ENCODE measurements around the gene TXNRD1. TPM values are rescaled to one million over a fixed set of nuclear protein-coding genes. Genes with fewer than 3 reads are reported as not detected.
"Not testable (repeated sequence)": the region's sequence is repeated elsewhere in the genome, so short reads cannot be mapped to it uniquely, and the experiment has no call there.

TXNRD1 gene
- total RNA-seq, 3 donors from 2014 or later, result 76.0 to 117 (median 77.5) TPM

DNA sequence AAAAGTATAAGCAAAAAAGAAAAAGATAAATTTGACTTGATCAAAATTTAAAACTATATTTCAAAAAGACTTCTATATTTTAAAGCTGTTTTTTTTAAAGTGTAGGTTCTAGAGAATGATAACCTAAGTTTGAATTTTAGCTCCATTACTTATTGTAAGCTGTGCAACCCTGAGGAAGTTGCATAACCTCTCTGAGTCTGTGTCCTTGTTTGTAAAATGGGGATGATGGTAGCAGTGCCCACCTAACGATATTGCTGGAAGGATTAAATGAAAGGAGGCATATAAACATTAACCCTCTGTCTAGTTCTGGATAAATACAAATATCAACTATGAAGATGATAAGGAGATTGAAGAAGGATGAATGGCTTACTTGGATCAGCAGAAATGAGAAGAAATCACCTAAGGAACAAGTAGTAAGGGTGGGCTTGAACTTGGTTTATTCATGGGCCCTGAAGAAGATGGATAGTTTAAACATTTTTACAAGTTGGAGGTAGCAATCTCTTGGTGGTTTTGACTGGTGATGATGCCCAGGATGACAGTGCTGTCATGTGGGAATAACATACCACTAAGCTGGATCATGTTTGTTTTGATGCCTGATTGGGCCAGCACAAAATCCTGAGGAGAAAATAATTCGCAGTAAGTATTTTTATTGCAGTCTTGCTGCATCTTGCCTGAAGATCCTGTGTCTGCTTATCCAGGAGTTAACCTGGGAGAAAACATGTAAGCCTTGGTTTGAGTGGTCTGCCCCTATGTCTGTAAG lies 35.0 kb downstream of the TXNRD1 start:
- intact Hi-C loops (cut with DNase I, micrococcal nuclease), result no loop called here
- Histone ChIP-seq H3K9me3 (no peaks in the 10 kb centered on the region), H3K36me3 (ENCODE audit: low read depth) (no peaks in the 10 kb centered on the region), H3K4me1 (ENCODE audit: low read depth) (no peaks in the 10 kb centered on the region), H3K4me3 (no peak overlapping the region)
- no peak for TF ChIP-seq CTCF (IDR thresholded peaks at IDR 0.05)
- ATAC-seq, result no peak
- DNase-seq, result no peak

DNA sequence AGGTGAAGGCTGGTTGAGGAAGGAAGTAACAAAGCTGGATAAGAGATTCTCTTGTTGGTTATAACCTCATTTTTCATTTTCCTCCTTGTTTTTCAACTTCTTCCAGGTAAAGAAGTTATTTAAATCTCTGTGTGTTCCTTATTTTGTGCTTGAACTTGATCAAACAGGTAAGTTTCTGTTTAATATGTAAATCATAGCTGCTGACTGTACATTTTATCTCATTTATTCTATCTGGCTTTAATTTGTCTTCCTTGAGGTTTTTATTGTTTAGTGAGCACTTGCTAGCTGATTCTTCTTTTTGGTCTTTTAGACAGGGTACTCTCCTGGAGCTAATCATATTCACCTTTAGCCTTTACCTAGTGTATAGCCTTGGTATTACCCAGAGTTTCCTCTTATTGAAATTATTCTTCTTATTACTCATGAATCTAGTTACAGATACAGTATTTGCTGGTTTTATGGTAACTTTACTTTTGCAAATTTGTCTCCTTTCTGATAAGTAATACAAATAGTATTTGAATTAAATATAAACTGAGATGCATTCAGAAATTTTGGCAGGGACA lies 42.4 kb downstream of the TXNRD1 start:
- intact Hi-C loops (cut with DNase I, micrococcal nuclease), result no loop called here
- ATAC-seq (no peak), DNase-seq (no peak)
- H3K4me3 ChIP-seq, result no peak overlapping the region
- no peaks in the 10 kb centered on the region for H3K4me1 ChIP-seq (ENCODE audit: low read depth)
- H3K36me3 ChIP-seq (ENCODE audit: low read depth), result no peaks in the 10 kb centered on the region
- no peaks in the 10 kb centered on the region for H3K9me3 ChIP-seq
- TF ChIP-seq CTCF (IDR thresholded peaks at IDR 0.05), result no peak

GRCh38 chr12:104258476-104259067 lies 43.0 kb downstream of the TXNRD1 start:
- Histone ChIP-seq H3K36me3 (ENCODE audit: low read depth) (no peaks in the 10 kb centered on the region), H3K4me1 (ENCODE audit: low read depth) (no peaks in the 10 kb centered on the region), H3K4me3 (no peak overlapping the region), H3K9me3 (no peaks in the 10 kb centered on the region)
- no peak for ATAC-seq
- no peak for TF ChIP-seq CTCF (IDR thresholded peaks at IDR 0.05)
- intact Hi-C loops (cut with DNase I, micrococcal nuclease), result no loop called here
- no peak for DNase-seq

- no peak for DNase-seq
- Histone ChIP-seq H3K36me3 (ENCODE audit: low read depth) (no peaks in the 10 kb centered on the region), H3K9me3 (no peaks in the 10 kb centered on the region), H3K4me3 (no peak overlapping the region), H3K4me1 (ENCODE audit: low read depth) (no peaks in the 10 kb centered on the region)
- TF ChIP-seq CTCF (IDR thresholded peaks at IDR 0.05), result no peak
- intact Hi-C loops (cut with DNase I, micrococcal nuclease), result no loop called here
- ATAC-seq, result no peak
These were observed 47.4 kb downstream of the TXNRD1 start for GRCh38 chr12:104263026-104263425.

DNA sequence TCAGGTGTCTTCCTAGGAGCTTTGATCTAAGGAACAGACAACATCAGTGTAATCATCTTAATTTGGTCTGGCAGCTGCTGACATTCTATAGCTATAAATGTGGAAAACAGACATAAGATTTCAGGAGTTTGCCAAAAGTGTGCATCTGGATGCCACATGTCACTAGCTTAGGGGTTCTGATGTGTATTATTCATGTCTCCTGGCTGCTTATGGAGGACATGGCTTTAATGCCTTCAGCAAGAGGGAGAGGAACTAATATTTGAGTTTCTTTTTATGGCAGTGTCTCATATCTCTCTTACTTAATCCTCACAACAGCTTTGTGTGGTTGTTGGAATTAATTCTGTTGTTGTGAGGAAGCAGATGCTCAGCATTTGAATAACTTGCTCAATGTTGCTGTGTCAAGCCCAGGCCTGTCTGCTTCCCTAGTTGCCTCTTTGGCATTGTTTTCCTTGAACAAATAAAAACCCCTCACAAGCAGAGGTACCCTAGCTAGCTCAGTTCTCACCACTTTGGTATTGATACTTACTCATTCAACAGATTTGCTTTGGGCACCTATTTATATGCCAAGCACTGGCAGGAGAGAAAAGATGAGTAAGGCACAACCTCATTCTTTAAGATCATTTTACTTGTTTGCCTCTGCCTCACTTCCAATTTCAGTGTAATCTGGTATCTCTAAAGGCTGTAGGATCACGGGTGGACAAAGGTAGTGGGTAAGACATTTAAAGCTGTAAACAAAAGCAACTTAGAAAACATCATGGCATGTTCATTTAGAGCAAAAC lies 48.2 kb downstream of the TXNRD1 start:
- ATAC-seq, result no peak
- intact Hi-C loops (cut with DNase I, micrococcal nuclease), result no loop called here

DNA sequence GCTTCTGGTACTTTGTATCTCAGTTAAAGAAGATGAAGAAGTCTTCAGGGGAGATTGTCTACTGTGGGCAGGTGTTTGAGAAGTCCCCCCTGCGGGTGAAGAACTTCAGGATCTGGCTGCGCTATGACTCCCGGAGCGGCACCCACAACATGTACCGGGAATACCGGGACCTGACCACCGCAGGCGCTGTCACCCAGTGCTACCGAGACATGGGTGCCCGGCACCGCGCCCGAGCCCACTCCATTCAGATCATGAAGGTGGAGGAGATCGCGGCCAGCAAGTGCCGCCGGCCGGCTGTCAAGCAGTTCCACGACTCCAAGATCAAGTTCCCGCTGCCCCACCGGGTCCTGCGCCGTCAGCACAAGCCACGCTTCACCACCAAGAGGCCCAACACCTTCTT lies 49.9 kb downstream of the TXNRD1 start:
- ATAC-seq; H3K36me3 ChIP-seq (ENCODE audit: low read depth); H3K9me3 ChIP-seq; H3K4me1 ChIP-seq (ENCODE audit: low read depth); DNase-seq; intact Hi-C loops (cut with DNase I, micrococcal nuclease); H3K4me3 ChIP-seq: not testable (repeated sequence)

More for the DNA sequence above, 48.2 kb downstream of the TXNRD1 start:
- no peaks in the 10 kb centered on the region for H3K36me3 ChIP-seq (ENCODE audit: low read depth)
- TF ChIP-seq CTCF (IDR thresholded peaks at IDR 0.05), result no peak
- H3K4me1 ChIP-seq (ENCODE audit: low read depth), result no peaks in the 10 kb centered on the region
- no peaks in the 10 kb centered on the region for H3K9me3 ChIP-seq
- no peak overlapping the region for H3K4me3 ChIP-seq
- DNase-seq, result no peak

All from mucosa of descending colon (tissue), 3 donors.